HS-5 (cell line): ENCODE data around the gene TMEM184C.

Experiments
- DNase-seq: peaks from one replicate; pipeline ENCODE4 v3.0.0-alpha.2; 2012; ENCODE audit warnings: low read depth

TMEM184C gene

GRCh38 chr4:147599769-147600168, 17.4 kb upstream of the TMEM184C start:
- DNase-seq = no peak

DNA sequence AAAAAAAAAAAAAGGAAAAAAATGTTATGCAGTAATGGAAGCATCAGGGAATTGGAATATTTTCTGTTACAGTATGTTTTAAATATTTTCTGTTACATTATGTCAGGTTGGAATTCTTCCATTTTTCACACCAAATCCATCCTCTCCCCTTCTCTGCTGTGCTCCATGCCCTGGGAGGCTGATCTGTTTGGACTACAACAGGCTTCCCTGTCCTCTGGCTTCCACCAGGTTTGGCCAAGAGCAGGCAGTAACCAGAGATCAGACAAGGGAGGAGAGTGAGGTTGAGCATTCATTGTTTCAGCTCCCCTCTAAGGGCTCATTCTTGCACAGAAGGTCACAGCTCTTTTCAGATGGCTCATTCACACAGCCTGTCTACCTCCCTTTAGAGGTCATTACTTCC, 11.7 kb upstream of the TMEM184C start:
- no peak for DNase-seq

DNA sequence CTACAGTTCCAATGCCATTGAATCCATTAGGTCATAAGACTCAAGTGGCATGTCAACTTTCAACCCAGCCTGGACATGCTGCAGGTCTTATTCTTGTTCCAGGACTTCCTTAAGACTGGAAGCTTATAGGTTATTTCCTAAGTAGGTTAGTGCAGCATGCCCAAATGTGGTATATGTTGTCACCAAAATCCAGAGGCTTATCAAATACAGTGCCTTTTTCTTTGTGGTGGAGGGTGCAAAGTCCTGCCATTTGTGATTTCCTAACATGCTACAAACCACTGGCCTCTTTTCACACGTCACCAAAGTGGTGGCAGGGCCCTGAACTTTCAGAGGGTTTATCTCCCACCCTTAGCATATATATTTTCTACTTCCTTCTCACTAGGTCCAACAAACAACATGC, 9.7 kb upstream of the TMEM184C start:
- no peak for DNase-seq

GRCh38 chr4:147610686-147611085, 6.5 kb upstream of the TMEM184C start:
- no peak for DNase-seq

DNA sequence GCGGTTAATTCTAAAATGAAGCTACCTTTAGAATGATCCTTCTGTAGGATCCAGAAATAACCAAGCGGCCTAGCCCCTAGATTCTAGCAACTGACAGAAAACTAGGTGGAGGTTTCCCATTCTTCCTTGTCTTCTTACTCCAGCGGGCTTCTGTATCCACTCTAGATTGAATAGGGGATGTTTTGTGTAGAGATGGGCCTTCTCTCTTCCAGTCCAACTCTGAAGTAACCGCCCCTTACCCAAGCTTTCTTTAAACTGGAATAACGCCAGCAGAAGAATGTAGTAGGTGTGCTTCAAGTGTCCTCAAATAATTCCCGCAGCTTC, 386 bp upstream of the TMEM184C start:
- DNase-seq = no peak

DNA sequence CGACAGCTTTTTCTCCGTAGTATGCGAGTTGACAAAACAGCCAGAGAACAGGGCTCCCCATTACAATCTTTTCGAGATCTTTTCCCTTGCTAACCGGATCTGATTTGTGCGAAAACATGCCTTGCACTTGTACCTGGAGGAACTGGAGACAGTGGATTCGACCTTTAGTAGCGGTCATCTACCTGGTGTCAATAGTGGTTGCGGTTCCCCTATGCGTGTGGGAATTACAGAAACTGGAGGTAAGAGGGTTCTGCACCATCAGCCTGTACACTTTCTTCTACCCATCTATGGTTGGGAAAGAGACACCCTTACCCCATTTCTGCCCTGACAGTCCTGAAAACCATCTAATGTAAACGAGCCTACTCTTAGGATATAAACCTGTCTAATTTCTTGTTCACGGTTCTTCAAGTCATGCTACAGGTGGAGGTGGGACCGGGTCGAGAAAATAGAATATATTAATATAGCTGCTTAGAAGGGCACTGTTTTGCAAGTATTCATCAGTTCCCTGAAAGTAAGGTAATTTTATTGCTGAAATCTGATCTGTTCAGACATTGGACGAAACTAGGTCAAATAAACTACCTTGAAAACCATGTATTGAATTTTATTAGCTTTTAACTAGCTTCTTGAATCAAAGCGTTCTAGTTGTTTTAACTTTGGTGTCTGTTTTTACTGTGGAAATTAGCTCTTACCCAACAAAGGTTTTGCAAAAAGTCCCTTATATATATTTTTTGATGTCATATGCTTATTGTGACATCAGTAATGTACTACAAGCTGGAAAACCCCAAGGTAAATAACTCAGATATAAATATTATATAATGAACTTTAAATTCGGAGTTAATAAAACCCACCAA, 869 bp downstream of the TMEM184C start:
- no peak for DNase-seq

DNA sequence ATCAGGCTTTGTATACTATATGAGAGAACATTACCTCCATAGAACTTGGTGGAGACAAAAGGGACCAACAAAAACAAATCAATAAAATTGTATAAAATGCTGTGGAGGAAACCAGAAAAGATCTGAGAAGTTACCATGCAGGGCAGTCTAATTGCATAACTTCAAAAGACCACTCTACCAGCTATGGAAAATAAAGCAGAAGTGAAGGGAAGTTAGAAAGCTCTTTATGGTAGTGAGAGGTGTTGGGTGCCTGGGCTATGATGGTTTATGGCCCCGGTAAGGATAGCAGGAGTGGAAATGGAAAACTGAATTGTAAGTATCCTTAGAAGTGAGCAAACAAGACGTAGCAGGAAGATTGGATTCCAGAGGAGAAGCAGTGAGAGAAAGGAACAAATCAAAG, 3.1 kb downstream of the TMEM184C start:
- no peak for DNase-seq

DNA sequence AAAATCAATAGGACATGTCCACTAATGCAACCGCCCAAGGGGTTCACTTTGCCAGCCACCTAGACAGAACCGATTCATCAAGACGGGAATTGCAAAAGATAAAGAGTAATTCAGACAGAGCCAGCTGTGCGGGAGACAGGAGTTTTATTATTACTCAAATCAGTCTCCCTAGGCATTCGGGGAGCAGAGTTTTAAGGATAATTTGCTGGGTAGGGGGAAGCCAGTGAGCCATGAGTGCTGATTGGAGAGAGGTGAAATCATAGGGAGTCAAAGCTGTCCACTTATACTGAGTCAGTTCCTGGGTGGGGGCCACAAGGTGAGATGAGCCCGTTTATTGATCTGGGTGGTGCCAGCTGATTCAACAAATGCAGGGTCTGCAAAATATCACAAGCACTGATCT, 8.5 kb downstream of the TMEM184C start:
- DNase-seq = no peak

- DNase-seq = no peak
Measured at GRCh38 chr4:147626903-147627302, 9.7 kb downstream of the TMEM184C start.

DNA sequence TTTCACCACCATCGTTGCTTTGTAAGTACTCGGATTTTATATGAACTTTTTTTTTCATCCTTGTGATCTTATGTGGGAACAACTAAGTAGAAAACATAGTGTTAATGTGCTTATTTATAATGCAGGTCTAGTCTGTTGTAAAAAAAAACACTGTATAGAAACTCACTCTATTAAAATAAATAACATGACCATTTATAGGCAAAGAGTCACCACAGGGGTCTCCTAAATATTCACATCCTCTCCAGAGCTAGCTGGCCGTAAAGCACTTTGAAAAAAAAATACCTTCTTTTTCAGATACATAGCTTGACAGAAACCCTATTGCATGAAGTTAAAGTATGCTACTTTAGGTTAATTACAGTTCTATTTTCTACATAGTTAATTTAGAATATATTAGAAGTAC, 11.2 kb downstream of the TMEM184C start:
- DNase-seq = no peak

DNA sequence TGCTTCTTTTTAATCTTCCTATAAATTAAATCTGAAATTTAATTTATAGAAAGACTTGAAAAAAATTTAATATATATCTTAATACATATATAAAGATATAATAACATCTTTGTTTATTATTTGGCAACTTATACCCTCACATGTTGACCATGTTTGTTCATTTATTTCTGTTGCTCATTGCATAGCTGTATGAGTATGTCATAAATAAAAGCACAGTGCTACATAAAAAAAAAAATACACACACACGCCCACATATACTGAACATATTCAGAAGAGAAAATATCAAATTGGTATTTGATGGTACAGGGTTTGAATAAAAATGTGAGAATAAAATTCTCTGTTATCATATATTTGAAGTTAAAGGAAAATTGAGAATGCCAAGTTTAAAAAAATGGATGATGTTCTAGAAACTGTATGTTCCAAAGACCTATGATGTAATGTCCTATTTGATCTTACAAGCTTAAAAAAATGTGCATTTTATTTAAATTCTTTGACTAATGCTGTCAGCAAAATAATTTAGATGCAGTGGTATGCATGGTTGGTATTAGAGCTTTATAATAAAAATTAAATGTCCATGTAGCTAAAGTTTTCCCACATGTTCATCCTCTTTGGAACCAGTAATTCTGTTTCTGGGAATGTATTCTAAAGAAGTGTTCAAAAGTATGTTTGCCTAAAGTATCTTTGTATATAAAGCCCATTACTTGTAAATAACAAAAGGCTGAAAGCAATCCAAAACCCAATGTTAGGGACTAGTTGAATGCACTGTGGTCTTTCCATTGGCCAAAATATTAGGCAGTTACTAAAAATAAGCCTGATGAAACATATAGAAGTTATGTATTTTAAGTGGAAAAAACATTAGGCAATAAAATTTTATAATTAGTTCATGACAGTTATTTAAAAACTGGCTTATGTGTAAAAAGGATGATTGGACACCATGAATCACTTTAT, 12.9 kb downstream of the TMEM184C start:
- no peak for DNase-seq

DNA sequence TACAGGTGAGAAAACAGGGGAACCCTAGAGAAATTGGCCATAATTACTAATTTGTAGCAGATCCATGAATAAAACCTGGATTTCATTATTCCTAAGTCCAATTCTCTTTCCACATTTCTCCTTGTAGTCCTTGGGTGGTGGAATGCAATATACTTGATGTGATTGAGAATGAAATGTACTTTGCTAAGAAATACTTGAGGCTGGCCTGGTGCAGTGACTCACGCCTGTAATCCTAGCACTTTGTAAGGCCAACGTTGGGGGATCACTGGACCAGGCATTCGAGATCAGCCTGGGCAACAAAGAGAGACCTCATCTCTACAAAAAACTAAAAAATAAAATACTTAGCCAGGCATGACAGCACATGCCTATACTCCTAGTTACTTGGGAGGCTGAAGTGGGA, 15.9 kb downstream of the TMEM184C start:
- DNase-seq = no peak

DNA sequence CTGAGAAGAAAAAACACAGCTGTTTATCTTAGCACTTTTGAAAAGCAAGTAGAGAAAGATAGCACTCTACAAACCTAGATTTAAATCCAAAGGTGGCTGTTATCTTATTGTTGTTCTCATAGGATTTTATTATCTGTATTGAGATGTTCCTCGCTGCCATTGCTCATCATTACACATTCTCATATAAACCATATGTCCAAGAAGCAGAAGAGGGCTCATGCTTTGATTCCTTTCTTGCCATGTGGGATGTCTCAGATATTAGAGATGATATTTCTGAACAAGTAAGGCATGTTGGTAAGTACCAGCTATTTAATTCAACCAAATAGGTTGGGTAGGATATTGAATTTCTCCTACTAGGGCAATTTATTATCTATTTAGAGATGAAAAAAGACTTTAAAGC, 16.4 kb downstream of the TMEM184C start:
- DNase-seq = no peak

- DNase-seq = no peak
Measured at GRCh38 chr4:147635348-147635747, 18.2 kb downstream of the TMEM184C start.

DNA sequence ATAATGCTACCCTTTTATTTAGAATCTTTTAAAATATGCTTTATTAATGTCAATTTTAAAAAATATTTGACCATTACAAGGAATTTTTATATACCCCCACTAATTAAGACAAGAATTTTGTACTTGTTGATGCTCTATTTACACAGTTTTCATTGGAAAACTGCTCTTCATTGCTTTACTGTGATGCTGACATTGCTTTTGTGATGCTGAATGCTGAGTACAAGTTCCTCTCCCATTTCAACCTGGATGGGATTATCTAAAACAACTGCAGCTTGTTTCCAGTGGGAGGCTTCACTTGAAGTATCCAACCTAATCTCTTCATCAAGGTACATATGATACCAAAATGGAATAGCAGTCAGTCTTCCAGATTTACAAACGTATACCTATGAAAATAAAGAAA, 21.2 kb downstream of the TMEM184C start:
- DNase-seq = no peak

DNA sequence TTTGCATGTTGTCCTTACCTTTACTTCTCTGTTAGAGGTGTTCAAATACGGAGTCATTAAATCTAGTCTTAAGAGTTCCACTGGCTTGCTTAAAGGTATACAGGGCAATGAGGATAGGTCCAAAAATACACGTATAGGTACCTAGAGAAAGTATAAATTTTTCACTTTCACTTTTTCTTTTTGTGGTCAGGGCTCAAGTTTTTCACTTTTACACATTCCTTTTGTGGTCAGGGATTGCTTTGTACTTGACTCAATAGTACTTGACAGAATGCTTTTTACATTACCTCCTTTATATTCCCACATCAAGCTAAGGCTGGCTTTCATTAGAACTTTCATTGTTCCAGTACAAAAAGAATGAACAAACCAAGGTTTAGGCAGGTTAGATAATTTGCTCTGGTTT, 21.7 kb downstream of the TMEM184C start:
- no peak for DNase-seq

DNA sequence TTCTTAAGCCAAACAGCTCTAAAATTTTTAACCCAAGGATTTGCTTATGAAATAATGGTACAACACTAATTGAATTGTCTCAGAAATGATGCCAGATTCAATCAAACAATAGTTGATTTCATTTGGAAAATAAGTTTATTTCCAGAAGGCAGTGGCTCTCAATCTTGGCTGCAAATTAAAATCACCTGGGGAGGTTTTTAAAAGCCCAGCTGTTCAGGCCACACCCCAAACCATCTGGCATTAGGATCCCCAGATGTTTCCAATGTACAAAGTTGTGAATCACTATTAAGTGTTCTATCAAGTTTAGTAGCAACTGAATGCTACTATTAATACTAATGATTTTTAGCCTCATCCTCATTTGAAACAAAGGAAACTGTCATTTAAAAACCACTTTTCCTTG, 22.2 kb downstream of the TMEM184C start:
- DNase-seq = no peak

DNA sequence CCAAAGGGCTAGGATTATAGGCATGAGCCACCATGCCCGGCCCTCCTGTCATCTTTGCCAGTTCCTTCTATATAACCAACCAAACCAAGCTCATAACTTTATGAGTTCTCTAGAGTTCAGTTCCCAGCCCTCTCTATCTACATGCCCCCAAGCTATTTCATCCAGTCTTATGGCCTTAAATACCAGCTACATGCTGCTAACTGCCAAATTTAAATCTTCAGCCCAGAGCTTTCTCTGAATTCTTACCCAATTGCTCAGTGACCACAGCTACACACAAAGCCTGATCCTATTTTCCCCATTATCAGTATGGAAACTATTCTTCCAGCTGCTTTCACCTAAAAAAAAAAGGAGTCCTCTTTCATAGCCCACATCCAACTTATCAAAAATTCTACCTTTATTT, 23.1 kb downstream of the TMEM184C start:
- DNase-seq = no peak

- no peak for DNase-seq
Measured at GRCh38 chr4:147643616-147644015, 26.4 kb downstream of the TMEM184C start.

DNA sequence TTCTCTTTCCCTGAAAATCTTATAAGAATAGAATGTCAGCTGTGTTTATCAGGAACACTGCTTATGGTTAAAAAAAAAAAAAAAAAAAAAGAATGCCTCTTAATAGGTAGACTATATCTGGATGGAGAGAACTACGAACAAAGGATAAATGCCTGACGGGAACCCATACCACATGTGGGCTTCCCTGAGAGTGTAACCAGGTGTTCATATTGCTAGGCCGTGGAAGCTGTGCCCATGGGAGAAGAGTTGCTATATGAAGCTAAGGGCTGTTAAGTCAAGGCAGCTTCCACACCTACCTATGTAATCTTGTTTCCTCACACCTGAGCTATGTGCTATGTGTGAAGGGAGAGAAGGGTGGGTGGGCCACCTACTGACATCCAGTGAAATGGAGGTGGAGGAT, 27.3 kb downstream of the TMEM184C start:
- no peak for DNase-seq

GRCh38 chr4:147645099-147645498, 27.9 kb downstream of the TMEM184C start:
- DNase-seq = no peak

DNA sequence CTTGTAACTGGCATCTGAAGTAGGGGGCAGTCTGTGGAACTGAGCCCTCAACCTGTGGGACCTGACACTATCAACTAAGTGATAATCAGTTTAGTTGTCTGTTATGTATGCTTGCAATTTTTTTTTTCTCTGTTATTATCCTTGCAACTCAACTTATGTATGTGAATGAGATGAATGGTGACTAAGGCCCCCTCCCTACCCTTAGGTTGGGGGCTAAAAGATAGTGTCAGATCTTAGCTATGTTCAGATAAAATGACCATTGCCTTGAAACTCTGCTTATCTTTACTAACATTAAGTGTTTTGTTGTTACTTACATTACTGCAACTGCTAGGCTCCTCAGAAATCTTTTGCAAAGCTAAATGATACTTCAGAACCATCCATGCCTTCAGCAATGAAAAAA, 31.5 kb downstream of the TMEM184C start:
- no peak for DNase-seq

- DNase-seq = no peak
Measured at GRCh38 chr4:147651563-147651962, 34.4 kb downstream of the TMEM184C start.
